SK-N-SH treated with all-trans-retinoic acid at 6 μM for 48 hours (cell line): ENCODE measurements around the gene ENO2.
A peak's percentile ranks its signal among the peaks of the same experiment; 100 is the strongest.
"Not testable (repeated sequence)": the region's sequence is repeated elsewhere in the genome, so short reads cannot be mapped to it uniquely, and the experiment has no call there.

Source experiments
- ATAC-seq: fragments of 200-7000 bp; cut with Tn5 transposase; 3 replicates; pipeline ENCODE4 v1.9.1; 2020; ENCODE audit warnings: mild to moderate bottlenecking, moderate library complexity
- BACH2 ChIP-seq: fragments of 250-450 bp; sonication (Bioruptor Pico); IDR thresholded peaks from 2 replicates; pipeline ENCODE4 v1.9.0; 2021; ENCODE audit warnings: mild to moderate bottlenecking, borderline replicate concordance
- CREB5 ChIP-seq: fragments of 250-450 bp; sonication (Bioruptor Pico); IDR thresholded peaks from 2 replicates; pipeline ENCODE4 v1.5.1; 2020; ENCODE audit warnings: low read depth, mild to moderate bottlenecking, moderate library complexity
- CSDC2 ChIP-seq: fragments of 250-450 bp; sonication (Bioruptor Pico); IDR thresholded peaks from 2 replicates; pipeline ENCODE4 v1.5.0; 2020; ENCODE audit warnings: mild to moderate bottlenecking, moderate library complexity
- CSRNP3 ChIP-seq: fragments of 250-450 bp; sonication (Bioruptor Pico); IDR thresholded peaks from 2 replicates; pipeline ENCODE4 v1.5.1; 2021; ENCODE audit warnings: mild to moderate bottlenecking, moderate library complexity
- ESRRG ChIP-seq: fragments of 250-450 bp; sonication (Bioruptor Pico); IDR thresholded peaks from 2 replicates; pipeline ENCODE4 v1.6.1; 2021; ENCODE audit warnings: mild to moderate bottlenecking
- GLIS3 ChIP-seq: fragments of 250-450 bp; sonication (Bioruptor Pico); IDR thresholded peaks from 2 replicates; pipeline ENCODE4 v1.5.0; 2020; ENCODE audit warnings: mild to moderate bottlenecking, moderate library complexity
- ISL1 ChIP-seq: fragments of 250-450 bp; sonication (Bioruptor Pico); IDR thresholded peaks from 2 replicates; pipeline ENCODE4 v2.1.2; 2022; ENCODE audit warnings: mild to moderate bottlenecking, moderate library complexity
- OSR1 ChIP-seq: fragments of 250-450 bp; sonication (Bioruptor Pico); IDR thresholded peaks from 2 replicates; pipeline ENCODE4 v1.8.0; 2022; ENCODE audit warnings: moderate library complexity, mild to moderate bottlenecking, inconsistent platforms
- PATZ1 ChIP-seq: fragments of 250-450 bp; sonication (Bioruptor Pico); IDR thresholded peaks from 2 replicates; pipeline ENCODE4 v1.8.0; 2020; ENCODE audit warnings: mild to moderate bottlenecking, moderate library complexity, borderline replicate concordance
- TCF4 ChIP-seq: fragments of 250-450 bp; sonication (Bioruptor Pico); IDR thresholded peaks from 2 replicates; pipeline ENCODE4 v1.8.0; 2021; ENCODE audit warnings: mild to moderate bottlenecking, moderate library complexity, borderline replicate concordance
- TOX ChIP-seq: fragments of 250-450 bp; sonication (Bioruptor Pico); IDR thresholded peaks from 2 replicates; pipeline ENCODE4 v1.8.0; 2021; ENCODE audit warnings: mild to moderate bottlenecking, moderate library complexity, borderline replicate concordance
- ZC3H10 ChIP-seq: fragments of 250-450 bp; sonication (Bioruptor Pico); IDR thresholded peaks from 2 replicates; pipeline ENCODE4 v1.5.1; 2021; ENCODE audit warnings: mild to moderate bottlenecking, moderate library complexity
- ZFP3 ChIP-seq: fragments of 250-450 bp; sonication (Bioruptor Pico); IDR thresholded peaks from 2 replicates; pipeline ENCODE4 v1.5.0; 2020; ENCODE audit warnings: mild to moderate bottlenecking, moderate library complexity
- ZFP30 ChIP-seq: fragments of 450-650 bp; formaldehyde crosslinking; IDR thresholded peaks from 2 replicates; pipeline ENCODE4 v1.5.0; 2022; ENCODE audit warnings: mild to moderate bottlenecking, moderate library complexity
- ZNF565 ChIP-seq: fragments of 450-650 bp; formaldehyde crosslinking; conservative IDR thresholded peaks from 2 replicates; pipeline ENCODE4 v1.5.0; 2020; ENCODE audit warnings: low read depth, mild to moderate bottlenecking, moderate library complexity
- ZNF8 ChIP-seq: fragments of 450-650 bp; formaldehyde crosslinking; IDR thresholded peaks from 2 replicates; pipeline ENCODE4 v1.5.0; 2020; ENCODE audit warnings: mild to moderate bottlenecking, moderate library complexity
- TF ChIP-seq, protein P1 (sequence below): fragments of 250-450 bp; sonication (Bioruptor Pico); IDR thresholded peaks from 2 replicates; pipeline ENCODE4 v1.5.0; 2020; ENCODE audit warnings: mild to moderate bottlenecking, moderate library complexity

The ENO2 gene

DNA sequence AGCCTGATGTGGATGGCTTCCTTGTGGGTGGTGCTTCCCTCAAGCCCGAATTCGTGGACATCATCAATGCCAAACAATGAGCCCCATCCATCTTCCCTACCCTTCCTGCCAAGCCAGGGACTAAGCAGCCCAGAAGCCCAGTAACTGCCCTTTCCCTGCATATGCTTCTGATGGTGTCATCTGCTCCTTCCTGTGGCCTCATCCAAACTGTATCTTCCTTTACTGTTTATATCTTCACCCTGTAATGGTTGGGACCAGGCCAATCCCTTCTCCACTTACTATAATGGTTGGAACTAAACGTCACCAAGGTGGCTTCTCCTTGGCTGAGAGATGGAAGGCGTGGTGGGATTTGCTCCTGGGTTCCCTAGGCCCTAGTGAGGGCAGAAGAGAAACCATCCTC is 44.1 kb upstream of the ENO2 start:
- not testable (repeated sequence) for ATAC-seq

GRCh38 chr12:6871052-6871957 is 43.1 kb upstream of the ENO2 start:
- ATAC-seq: no peak
- TF ChIP-seq ZC3H10 (CRISPR knock-in tag) (no peak), ISL1 (CRISPR knock-in tag) (no peak), OSR1 (CRISPR knock-in tag) (no peak), CSDC2 (CRISPR knock-in tag) (no peak), CSRNP3 (CRISPR knock-in tag) (no peak), PATZ1 (CRISPR knock-in tag) (no peak), TCF4 (CRISPR knock-in tag) (no peak), TOX (CRISPR knock-in tag) (no peak), ZNF8 (CRISPR knock-in tag) (no peak), CREB5 (CRISPR knock-in tag) (no peak)
- TF ChIP-seq, protein P1, sequence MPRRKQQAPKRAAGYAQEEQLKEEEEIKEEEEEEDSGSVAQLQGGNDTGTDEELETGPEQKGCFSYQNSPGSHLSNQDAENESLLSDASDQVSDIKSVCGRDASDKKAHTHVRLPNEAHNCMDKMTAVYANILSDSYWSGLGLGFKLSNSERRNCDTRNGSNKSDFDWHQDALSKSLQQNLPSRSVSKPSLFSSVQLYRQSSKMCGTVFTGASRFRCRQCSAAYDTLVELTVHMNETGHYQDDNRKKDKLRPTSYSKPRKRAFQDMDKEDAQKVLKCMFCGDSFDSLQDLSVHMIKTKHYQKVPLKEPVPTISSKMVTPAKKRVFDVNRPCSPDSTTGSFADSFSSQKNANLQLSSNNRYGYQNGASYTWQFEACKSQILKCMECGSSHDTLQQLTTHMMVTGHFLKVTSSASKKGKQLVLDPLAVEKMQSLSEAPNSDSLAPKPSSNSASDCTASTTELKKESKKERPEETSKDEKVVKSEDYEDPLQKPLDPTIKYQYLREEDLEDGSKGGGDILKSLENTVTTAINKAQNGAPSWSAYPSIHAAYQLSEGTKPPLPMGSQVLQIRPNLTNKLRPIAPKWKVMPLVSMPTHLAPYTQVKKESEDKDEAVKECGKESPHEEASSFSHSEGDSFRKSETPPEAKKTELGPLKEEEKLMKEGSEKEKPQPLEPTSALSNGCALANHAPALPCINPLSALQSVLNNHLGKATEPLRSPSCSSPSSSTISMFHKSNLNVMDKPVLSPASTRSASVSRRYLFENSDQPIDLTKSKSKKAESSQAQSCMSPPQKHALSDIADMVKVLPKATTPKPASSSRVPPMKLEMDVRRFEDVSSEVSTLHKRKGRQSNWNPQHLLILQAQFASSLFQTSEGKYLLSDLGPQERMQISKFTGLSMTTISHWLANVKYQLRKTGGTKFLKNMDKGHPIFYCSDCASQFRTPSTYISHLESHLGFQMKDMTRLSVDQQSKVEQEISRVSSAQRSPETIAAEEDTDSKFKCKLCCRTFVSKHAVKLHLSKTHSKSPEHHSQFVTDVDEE (CRISPR knock-in tag): no peak

DNA sequence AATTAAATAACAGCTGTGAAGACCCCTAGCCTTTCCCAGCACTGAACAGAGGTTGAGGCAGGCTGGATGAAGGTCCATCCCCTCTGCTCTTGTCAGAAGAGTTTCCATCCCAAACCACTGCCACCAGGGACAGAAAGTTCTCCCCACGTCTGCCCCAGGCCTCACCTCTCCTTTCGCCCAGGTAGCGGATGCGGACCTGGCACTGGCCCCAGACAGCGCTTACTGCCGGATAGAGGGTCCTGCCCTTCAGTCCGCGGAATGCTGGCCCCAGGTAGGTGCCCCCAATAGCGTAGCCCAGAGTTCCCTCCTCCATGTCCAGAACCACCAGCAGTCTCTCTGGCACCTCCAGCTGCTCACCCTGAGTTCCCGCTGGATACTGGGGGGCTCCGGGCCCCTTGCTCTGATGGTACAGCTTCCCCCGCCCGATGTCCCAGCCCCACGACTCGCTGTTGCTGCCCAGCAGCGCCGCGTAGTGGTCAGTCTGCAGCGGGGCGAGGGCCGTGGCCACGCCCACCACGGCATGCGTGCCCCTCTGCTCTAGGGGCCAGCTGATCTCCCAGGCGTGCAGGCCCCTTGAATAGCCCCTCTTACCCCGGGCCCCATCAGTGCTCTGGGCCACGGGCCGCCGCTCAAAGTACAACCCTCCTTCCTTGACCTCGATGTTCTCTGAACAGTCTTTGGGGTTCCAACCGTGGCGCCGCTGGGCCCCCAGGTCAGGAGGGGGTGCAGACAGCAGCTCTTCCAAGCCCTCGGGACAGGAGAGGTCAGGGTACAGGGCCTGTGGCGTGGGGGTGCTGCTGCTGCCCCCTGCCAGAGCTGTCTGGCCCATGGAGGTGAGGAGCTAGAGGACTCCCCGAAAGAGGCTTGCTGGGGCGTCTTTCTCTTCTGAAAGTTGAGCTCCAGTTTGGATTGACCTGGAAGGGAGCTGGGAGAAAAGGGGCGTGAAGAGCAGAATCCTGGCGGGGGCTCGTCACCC is 42.0 kb upstream of the ENO2 start:
- peak; percentile 69 for ATAC-seq
- TF ChIP-seq TOX (CRISPR knock-in tag) (no peak), ZNF565 (CRISPR knock-in tag) (no peak), GLIS3 (CRISPR knock-in tag) (no peak), ZNF8 (CRISPR knock-in tag) (no peak), CSDC2 (CRISPR knock-in tag) (no peak), ESRRG (no peak), CREB5 (CRISPR knock-in tag) (no peak), ZC3H10 (CRISPR knock-in tag) (no peak), PATZ1 (CRISPR knock-in tag) (no peak), ISL1 (CRISPR knock-in tag) (no peak), OSR1 (CRISPR knock-in tag) (no peak), ZFP30 (no peak), ZFP3 (CRISPR knock-in tag) (no peak), BACH2 (no peak)
- TF ChIP-seq, protein P1 (CRISPR knock-in tag): no peak
